GM21367 (cell line): ENCODE data around the gene MKNK1.
A peak's percentile ranks its signal among the peaks of the same experiment; 100 is the strongest.

ENCODE experiments used
- ATAC-seq: cut with Tn5 transposase; IDR thresholded peaks from one replicate; pipeline ENCODE4 v1.9.1; 2021; ENCODE audit not compliant: unreplicated experiment

Gene MKNK1

GRCh38 chr1:46619656-46620258, 15.7 kb upstream of the MKNK1 start:
- ATAC-seq, result no peak

GRCh38 chr1:46618754-46619415, 14.8 kb upstream of the MKNK1 start:
- no peak for ATAC-seq

DNA sequence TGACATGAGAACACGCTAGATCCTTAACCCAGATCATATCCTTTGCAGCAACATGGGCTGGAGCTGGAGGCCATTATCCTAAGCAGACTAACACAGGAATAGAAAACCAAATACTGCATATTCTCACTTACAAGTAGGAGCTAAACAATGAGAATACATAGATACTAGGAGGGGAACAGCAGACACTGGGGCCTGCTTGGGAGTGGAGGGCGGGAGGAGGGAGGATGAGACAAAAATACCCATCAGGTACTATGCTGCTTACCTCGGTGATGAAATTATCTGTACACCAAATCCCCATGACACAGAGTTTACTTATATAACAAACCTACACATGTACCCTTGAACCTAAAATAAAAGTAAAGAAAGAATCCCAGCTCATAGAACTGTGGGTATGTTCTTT, 13.8 kb upstream of the MKNK1 start:
- ATAC-seq, result no peak

GRCh38 chr1:46617108-46617800, 13.2 kb upstream of the MKNK1 start:
- no peak for ATAC-seq

- ATAC-seq, result peak; percentile 51
Observed at GRCh38 chr1:46616277-46617107, 12.4 kb upstream of the MKNK1 start, which contains the start of gene MOB3C. TSS of gene MOB3C (minus strand) at chr1:46616811. CDS start at chr1:46613321, 3,490 bp downstream.

- ATAC-seq, result no peak
Observed at GRCh38 chr1:46615735-46616134, 11.7 kb upstream of the MKNK1 start.

- ATAC-seq, result no peak
Observed at GRCh38 chr1:46615088-46615487, 11.0 kb upstream of the MKNK1 start.

DNA sequence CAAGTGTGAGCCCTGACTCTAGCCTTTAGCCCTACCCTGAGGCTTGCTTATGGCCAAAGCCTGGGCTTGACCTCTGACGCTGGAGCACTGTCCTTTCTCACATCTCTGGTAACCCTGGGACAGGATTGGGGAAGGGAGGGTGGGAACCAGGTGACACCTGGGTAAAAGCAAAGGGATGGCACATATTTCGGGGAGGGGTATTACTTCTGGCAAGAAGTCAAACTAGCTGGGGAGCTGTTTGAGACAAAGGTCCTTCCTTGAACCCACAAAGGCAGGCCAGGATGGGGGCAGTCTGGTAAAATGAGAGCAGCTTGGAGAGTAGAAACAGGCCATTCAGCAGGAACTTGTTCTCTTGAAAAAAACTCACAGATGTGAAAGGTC, 10.5 kb upstream of the MKNK1 start:
- ATAC-seq, result no peak

DNA sequence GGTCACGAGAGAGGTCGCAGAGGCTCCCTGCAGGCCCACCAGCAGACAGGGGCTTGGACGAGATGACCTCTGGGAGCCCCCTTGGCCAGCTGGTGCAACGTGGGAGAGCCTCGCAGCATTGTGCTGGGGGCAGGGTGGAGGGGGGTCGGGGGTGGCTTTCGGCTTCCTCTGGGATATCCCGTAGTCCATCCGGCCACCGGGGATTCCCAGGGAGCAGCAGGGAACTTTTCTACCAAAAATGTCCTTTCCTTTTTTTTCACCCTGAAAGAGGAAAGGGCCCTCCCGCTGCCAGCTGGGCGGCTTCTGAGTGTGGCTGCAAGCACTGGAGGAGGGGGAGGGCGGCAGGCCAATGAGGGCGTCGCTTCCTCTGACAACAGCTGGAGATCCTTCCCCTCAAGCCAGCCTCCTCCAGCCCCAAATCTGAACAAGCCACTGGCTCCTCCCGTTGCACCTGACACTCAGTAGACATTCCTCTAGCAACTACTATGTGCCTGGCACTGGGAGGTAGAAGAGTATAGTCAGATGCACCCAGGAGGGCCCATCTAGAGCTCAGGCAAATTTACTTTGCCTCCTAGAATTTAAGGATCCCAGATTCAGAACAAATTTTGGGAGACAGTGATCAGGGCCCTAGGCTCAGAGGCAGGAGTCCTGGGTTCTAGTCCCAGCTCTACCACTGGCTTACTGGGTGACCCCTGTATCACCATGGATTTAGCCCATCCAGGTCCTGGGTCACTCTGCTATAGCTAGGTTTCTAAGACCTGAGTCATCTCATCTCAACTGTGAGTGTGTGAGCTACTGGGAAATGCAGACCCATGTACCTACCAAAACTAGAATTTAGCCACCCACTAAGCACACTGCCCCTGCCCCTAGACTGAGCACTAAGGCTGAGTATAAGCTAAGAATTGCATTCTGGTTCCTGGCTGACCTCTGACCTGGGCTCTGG, 9.9 kb upstream of the MKNK1 start:
- no peak for ATAC-seq

DNA sequence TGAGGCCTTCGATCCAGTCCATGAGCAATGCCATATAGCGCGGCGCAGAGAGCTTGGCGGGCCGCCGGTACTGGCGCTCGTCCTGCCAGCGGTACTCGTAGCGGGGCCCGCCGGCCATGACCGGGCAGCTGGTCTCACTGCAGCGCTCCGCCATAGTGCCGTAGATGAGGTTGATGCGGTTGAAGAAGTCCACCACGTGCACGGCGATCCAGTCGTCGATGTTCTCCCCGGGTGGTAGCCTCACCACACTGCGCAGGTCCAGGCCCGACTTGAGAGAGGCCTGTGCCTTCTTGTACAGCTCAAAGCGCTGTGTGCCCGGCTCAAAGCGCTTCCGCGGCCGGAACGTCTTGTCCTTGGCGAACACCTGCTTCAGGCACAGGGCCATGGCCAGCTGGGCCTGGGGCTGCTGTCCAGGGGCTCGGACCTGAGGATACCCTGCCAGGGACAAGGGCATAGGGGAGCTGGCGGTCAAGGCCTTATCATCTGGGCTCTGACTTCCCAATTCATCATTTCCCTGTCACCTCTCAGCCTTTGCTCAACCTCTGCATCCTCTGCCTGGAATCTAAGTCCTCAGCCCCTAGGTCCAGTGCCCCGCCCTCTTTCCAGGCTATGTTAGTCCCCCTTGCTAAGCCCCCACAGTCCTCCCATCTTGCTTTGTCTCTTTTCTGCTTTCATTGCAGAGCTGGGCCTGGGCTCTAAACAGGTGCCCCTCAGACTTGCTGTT, 9.0 kb upstream of the MKNK1 start:
- ATAC-seq, result no peak

GRCh38 chr1:46611691-46612221, 7.7 kb upstream of the MKNK1 start:
- ATAC-seq, result no peak

GRCh38 chr1:46607345-46608130, 3.5 kb upstream of the MKNK1 start:
- ATAC-seq, result no peak

DNA sequence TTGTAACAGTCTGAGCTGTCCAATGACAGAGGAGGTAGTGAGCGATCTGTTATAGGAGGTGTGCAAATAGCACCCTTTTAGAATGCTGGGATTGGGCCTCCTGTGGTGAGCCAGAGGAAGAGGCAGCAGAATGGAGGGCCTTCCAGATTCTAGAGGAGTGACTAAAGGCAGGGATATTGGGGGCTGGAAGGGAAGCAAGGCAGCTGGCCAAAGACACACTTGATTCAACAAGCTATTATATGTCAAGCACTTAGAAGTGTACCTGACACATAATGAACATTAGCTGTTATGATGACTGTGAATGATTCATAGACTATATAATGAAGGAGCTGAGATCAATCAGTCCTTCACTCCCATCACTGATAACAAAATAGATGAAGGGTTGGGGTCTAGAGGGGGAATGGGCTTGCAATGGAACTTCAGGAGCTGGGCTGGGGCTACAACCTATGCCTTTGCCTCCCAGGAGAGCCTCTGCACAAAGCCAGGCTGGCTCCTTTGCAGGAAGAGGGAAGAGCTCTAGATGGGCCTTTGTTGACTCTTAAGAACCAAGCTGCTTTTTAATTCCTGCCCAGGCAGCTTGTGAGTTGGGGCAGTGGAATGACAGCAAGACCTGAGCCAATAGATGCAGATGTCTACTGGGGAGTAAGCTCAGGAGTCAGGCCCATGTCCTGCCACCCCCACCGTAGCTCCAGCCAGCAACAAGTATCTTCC, 2.3 kb upstream of the MKNK1 start:
- ATAC-seq, result no peak

DNA sequence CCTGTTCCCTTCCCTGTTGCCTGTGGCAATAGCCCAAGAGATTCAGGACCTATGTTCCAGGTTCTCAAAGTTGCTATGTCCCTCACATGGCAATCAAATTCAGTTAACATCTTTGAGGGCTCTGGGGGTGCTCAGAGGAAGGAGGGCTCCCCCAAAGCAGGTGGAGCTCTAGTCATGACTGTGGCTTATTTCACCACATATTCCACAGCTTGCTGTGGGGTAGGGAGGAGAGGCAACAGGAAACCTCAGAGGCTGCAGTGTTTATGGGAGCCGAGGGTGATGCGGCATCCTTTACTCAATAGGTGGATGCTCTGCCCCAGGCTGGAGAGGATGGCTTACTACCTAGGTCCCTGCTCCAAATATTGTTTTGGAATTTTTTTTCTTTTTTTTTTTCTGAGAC, 1.2 kb upstream of the MKNK1 start:
- no peak for ATAC-seq

DNA sequence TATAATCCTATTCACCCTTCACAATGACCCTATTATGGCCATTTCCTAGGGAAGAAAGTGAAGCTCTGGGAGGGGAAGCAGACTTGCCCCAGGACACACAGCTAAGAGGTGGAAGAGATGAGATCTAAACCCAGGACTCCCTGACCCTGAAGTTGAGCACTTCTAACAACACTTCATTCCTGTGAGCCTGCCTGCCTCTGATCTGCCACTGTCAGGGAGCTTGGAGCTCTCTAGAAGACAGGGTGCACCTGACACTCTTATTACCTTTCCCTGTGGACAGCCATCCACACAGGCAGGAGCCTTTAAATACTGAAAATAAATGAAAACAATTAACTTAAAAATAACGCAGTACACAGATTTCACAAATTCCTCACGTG, 599 bp downstream of the MKNK1 start:
- ATAC-seq, result peak; percentile 9

- no peak for ATAC-seq
Observed at GRCh38 chr1:46601257-46602007, 2.6 kb downstream of the MKNK1 start.
